GM21529 (cell line): Measurements from ENCODE around the gene ADRM1.

Experiments
- ATAC-seq: cut with Tn5 transposase; IDR thresholded peaks from one replicate; pipeline ENCODE4 v1.9.1; 2021; ENCODE audit not compliant: unreplicated experiment

ADRM1 gene

GRCh38 chr20:62321975-62322374 lies 19.2 kb downstream of the ADRM1 start:
- ATAC-seq, result no peak

DNA sequence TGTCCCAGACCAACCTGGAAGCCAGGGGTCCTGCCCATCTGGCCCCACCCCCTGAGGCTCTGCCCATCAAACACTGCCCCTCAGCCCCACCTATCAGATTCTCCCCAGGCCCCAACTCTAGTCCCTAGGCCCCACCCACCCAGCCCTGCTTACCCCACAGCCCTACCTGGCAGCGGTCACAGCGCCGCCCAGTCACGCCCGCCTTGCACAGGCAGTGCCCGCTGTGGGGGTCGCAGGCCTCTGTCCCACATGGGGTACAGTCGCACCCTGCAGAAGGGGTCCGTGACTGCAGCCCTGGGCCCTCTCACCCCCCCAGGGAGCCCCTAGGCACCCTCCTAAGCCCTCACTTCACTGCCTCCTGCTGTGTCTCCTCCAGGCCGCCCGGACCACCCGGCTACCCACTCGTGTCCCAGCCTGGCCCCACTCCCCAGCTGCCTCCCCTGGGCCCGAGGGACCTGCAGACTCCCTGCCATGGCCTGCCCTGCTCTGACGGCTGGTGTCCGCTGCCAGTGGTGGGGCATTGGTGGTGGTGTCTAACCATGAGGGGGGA lies 19.8 kb downstream of the ADRM1 start:
- ATAC-seq, result no peak

- ATAC-seq, result no peak
Observed at GRCh38 chr20:62323146-62323979, 20.6 kb downstream of the ADRM1 start.

DNA sequence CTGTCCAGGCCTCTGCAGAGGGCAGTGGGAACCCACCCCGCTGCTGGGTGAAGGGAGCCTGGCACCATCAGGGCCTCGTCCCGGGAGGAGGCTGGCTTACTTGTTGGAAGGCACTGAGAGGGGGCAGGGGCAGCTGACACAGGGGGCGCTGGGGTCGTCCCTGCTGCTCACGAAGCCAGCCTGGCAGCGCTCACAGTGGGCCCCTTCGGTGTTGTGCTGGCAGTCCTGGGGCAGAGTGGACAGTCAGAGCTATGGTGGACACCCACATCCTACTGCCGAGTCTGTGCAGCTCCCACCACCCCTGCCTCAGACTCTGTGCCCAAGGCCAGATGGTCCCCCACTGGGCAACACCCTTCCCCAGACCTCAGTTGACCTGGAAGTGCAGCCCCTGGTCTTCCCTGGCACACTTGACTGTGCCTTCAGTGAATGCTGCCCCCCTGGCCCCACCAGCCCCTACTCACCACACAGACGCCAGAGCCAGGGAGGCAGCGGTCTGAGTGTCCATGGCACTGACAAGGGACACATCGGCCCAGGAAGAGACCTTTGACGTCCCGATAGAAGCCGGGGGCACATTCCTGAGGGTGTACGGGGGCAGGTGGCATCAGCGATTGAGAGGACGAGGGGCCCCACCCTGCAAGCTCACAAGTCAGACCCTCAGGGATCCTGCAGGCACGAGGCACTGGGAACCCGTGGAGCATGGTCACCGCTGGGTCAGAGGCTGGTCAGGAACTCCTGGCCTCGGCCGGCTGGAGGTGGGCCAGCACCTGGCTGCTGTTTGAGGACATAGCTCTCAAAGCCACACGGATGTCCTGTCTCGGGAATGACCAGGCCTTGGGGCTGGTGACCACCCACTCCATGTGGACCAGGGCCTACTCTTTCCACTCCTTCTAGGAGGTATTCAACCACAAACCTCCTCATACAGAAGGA lies 21.4 kb downstream of the ADRM1 start:
- no peak for ATAC-seq

GRCh38 chr20:62325172-62325905 lies 22.5 kb downstream of the ADRM1 start:
- no peak for ATAC-seq

DNA sequence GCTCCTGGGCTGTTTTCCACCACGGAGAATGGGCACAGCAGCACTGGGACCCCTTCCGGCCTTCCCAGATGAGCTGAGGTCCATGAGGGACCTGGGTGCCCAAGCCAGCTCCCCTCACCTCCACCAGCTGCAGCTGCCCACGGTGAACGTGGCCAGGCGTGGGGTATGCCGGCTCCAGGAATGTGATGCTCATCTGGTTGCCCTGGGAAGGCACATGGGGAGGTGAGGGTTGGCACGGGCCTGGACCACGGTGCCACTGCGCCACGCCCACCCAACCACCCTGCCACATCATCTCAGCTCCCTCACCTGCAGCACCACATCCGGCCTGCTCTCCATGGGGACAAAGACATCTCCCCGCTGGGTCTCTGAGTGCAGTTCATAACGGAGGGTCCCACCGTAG lies 23.8 kb downstream of the ADRM1 start:
- ATAC-seq, result no peak

GRCh38 chr20:62326959-62327725 lies 24.3 kb downstream of the ADRM1 start:
- no peak for ATAC-seq

DNA sequence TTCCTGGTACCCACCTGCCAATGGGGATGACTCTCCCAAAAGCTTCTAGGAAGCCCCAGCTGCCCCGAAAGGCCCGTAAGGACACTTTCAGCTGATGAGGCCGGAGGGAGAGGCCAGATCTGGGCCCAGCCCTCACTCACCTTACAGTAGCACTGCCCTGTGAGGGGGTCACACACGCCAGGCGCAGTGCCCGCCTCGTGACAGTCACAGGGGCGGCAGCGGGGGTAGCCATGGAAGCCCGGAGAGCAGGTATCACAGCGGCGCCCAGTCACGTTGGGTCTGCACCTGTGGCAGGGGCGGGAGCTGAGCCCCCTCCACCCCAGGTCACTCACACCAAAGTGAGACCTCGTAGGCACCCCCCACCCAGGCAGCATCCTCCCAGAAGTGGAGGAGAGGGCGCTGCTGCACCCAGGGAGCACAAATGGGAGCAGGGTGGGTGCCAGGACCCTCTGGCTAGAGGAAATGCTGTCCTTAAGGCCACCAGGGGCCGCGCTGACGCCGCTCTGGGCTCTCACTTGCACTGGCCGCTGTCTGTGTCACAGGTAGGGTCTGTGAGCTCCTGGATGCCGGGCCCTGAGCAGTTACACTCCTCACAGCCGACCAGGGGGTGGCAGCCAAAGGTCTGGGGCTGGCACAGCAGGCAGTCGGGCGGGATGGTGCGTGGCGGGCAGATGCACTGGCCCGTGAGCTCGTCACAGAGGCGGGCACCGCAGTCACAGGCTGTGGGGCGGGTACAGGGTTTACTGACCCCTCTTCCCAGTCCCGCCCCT lies 25.1 kb downstream of the ADRM1 start:
- ATAC-seq, result no peak

DNA sequence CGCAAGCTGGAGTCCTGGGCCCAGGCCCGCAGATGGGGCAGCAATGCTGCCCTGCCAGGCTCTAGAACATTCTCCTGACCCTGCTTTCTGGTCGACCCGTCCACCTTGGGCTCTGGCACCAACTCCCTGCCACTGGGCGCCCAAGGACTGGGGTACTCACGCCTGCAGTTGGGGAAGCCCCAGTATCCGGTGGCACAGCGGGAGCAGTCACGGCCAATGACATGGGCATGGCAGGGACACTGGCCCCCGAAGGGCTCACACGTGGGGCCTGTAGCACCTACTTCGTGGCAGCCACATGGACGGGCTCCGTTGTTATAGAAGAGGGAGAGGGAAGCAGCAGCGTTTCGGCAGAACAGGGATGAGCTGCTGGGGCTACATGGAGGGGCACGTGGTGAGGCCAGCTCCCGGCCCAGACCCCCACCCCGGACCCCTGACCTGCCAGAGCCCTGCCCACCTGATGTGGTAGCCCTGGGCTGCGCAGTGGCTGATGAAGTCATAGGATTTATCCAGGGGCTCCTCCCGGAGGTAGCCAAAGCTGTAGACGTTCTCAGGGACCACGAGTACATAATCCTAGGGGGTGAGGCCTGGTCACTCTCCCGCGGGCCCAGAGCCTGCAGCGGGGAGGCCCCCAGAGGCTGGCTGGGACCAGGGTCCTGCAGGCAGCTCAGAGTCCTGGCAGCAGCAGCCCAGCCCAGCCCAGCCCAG lies 26.0 kb downstream of the ADRM1 start:
- no peak for ATAC-seq

DNA sequence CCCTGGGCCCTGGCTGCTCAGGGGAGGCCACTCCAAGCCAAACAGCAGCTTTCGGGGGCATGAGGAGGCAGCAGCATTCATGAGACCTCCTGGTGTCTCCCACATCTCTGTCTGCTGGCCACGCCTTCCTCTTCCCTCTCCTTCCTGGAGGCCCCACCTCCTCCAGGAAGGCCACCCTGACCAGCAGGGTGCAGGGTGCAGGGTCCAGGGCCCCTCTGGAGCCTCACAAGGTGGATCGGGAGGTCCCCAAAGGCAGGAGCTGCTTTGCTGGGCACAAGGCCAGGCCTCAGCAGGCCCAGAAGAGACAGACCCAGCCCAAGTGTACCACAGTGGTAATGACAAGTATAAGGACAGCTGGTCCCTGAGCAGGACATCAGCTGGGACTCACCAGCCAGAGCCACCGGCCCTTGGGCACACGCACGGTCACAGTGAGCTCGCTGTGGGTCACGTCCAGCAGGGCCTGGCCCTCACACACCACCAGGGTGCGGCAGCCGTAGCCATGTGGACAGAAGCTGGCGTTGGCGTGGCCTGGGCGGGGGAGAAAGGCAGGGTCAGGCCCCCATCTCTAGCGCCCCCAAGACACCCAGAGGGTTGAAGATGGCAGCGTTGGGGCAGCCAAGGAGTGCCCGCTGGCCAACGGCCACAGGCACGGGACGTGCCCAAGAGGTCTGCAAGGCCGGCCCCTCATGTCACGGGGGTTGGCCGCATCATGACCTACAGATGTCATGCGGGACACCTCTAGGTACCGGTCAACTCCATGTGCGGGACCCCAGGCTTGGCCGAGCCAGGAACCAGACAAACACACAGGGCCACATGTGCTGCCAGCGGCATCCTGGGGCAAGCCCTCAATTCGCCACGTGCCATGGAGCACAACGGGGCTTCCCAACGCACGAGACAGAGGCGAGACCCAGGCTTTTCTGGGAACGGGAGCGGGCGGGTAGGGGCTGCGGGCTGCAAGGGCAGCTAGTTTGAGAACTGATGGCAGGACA lies 26.9 kb downstream of the ADRM1 start:
- ATAC-seq, result no peak

- ATAC-seq, result no peak
Observed at GRCh38 chr20:62330576-62331317, 27.9 kb downstream of the ADRM1 start.

GRCh38 chr20:62331347-62331746 lies 28.6 kb downstream of the ADRM1 start:
- no peak for ATAC-seq

DNA sequence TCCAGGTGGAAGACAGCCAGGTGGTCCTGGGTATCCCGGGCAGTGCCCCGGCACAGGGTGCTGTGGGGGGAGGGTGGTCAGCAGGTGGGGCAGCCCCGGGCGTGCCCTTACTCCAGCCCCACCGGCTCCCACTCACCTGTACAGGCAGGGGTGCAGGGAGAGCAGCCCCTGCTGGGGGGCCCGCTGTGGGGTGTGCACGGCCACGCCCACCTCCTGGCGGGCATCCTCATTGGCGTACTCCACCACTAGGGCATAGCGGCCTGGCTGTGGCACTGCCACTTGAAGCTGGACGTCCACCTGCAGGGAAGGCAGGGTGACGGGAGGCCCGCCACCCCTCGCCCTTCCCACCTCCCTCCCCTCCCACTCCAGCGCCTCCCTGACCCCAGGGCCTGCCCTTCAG lies 29.6 kb downstream of the ADRM1 start:
- ATAC-seq, result no peak

DNA sequence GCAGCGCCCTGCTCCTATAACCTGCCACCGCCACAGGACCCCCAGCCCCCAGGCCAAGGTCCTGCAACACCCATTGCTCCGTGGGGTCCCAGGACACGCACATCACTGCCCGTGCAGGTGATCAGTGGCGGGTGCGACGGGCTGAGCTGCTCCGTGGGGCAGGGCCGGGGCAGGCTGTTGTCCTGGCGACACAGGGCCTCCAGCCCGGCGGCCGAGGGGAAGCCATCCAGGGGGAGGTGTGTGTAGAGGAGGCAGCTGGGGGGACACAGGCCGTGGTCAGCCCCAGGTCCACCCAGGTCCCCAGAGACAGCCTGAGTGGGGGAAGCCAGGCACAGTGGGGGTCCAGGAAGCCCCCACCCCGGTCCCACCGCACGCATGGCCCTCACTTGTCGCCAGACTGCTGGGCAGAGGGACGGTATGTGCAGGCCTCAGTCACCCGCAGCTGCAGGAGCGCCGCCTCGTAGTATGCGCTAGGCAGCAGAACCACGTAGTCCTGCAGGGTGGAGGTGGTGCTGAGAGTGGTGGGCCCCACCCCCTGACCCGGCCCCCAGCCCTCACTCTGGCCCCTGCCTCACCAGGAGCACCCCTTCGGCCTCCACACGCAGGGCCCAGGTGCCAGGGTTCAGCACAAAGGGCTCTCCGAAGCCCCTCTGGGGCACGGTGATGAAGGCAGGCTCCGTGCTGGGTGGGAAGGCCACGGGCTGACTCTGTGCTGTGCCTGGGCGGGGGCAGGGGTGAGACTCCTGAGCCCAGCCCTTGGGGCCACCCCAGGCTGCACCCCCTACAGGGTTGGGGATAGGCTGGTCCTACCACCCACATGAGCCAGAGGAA lies 30.4 kb downstream of the ADRM1 start:
- ATAC-seq, result no peak

DNA sequence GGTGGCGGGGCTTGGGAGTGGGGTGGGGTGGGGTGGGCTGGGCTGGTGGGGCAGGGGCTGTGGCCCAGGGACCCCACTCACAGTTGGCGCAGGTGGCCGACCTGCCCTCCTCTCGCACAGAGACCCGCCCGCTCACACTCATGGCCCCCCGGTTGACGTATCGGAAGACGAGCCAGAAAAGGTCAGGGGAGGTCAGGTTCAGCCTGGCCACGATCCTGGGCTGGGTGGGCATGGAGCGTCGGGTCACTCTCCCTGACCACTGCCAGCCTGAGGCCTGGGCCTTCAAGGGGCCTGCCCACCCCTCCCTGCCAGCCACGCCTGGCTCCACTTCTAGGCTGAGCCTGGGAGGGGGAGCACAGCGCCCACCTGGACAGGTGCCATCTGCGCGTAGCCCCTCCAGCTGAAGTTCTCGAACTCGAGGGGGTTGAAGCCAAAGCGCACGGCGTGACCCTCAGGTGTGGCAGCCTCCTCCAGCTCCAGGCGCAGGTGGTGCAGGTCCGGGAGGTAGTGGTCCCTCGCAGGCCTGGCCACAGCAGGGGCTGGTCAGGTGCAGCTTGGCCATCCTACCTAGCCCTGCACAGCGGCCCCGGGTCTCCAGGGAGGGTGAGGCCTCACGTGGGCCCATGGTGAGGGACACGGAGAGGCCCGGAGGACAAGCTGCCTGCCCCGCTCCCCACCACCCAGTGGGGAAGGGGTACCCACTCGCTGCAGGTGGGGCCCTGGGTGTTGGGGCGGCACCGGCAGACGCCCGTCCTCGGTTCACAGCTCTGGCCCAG lies 31.2 kb downstream of the ADRM1 start:
- ATAC-seq, result no peak
